Measurements from ENCODE around the gene RETSAT.

Gene RETSAT

GRCh38 chr2:85307527-85307897 is 46.8 kb downstream of the RETSAT start:
- DNase-seq (ENCODE audit: low read depth): no peak

- DNase-seq (ENCODE audit: low read depth): no peak
Measured at GRCh38 chr2:85303780-85304531, 50.4 kb downstream of the RETSAT start.

GRCh38 chr2:85302121-85302520 is 52.2 kb downstream of the RETSAT start:
- no peak for DNase-seq (ENCODE audit: low read depth)

Measured in stimulated activated CD8-positive, alpha-beta memory T cell treated with anti-CD3 and anti-CD28 coated beads, Interleukin-12 subunit alpha, Interleukin-12 subunit beta, amount 100 ng/mL, for 4 hours (primary cell).